Left ventricle myocardium superior (tissue), 1 donor: ENCODE measurements around the gene SPACDR. TPM values are rescaled to one million over a fixed set of nuclear protein-coding genes. Genes with fewer than 3 reads are reported as not detected.
A peak's percentile ranks its signal among the peaks of the same experiment; 100 is the strongest.

Experiments used
- ATAC-seq: fragments of 200-7000 bp; cut with Tn5 transposase; one replicate; pipeline ENCODE4 v1.9.1; 2020; ENCODE audit warnings: mild to moderate bottlenecking, moderate library complexity
- DNase-seq: peaks from one replicate; pipeline ENCODE4 v3.0.0-alpha.2; 2020
- intact Hi-C: fragments of 100-400 bp; cut with micrococcal nuclease; formaldehyde crosslinking; loops from one replicate; pipeline ENCODE4 v1.11.0; 2022
- total RNA-seq: library from RNA; stranded (reverse); fragmentation: NEBNext Ultra II Directional; extraction: Animal tissue kit (Norgen Biotek cat#: 25700); gene quantifications from one replicate; pipeline ENCODE4 v1.2.1, GENCODE V29; 2021
- donor health status: DM: no; HTN: yes; CAD: no; lungs with severe emphysema.

The SPACDR gene
- total RNA-seq, 1 donor from 2014 or later: 0.32 TPM

- DNase-seq (peak; percentile 97), ATAC-seq (peak; percentile 73)
- intact Hi-C loops: no loop called here
Observed at GRCh38 chr7:100428199-100428966, 35.7 kb downstream of the SPACDR start, which contains the start of gene ZCWPW1. Gene ZCWPW1 (minus strand): TSS chr7:100428703. CDS start chr7:100420649, 8,054 bp downstream.

- intact Hi-C loops: no loop called here
- DNase-seq (peak; percentile 39), ATAC-seq (no peak)
Observed at GRCh38 chr7:100427762-100428198, 36.3 kb downstream of the SPACDR start.

GRCh38 chr7:100426516-100426915, 37.5 kb downstream of the SPACDR start:
- intact Hi-C loops: no loop called here
- DNase-seq (no peak), ATAC-seq (no peak)

DNA sequence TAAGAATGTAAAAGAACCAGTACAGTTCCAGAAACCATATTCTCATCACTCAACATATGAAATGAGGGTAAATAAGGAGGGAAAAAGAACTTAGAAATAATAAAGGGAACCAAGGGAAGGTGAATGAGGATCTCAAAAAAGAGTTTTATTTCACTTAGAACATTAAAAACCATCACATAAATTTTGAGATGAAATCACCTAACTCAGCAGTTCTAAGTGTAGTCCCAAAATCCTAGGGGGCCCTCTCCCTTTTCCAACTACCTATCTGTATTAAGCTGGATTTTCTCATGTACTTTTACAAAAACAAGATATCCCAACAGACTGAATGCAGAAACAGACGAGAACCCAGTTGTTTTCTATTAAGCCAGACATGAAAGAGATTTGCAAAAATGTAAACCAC, 38.7 kb downstream of the SPACDR start:
- ATAC-seq (no peak), DNase-seq (no peak)
- intact Hi-C loops: no loop called here

DNA sequence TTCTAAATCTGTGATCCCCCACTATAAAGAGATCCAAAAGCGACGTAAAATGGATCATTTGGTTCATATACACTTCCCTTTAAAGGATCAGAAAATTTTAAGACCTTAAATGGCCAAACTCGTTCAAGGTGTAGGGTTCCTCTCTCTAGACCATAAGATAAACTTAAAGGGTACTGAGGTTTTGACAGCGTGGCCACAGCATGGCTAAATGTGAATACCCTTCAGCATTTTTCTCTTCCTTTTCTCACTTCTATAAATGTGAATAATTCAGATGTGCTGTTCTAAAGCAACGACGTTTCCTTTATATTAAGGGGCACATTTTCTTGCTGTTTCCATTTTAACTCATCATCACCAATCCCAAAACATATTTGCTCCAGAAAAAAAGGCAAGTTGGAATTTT, 40.7 kb downstream of the SPACDR start:
- ATAC-seq (no peak), DNase-seq (no peak)
- intact Hi-C loops: no loop called here

GRCh38 chr7:100419660-100420226, 44.3 kb downstream of the SPACDR start:
- intact Hi-C loops: no loop called here
- DNase-seq (no peak), ATAC-seq (no peak)

DNA sequence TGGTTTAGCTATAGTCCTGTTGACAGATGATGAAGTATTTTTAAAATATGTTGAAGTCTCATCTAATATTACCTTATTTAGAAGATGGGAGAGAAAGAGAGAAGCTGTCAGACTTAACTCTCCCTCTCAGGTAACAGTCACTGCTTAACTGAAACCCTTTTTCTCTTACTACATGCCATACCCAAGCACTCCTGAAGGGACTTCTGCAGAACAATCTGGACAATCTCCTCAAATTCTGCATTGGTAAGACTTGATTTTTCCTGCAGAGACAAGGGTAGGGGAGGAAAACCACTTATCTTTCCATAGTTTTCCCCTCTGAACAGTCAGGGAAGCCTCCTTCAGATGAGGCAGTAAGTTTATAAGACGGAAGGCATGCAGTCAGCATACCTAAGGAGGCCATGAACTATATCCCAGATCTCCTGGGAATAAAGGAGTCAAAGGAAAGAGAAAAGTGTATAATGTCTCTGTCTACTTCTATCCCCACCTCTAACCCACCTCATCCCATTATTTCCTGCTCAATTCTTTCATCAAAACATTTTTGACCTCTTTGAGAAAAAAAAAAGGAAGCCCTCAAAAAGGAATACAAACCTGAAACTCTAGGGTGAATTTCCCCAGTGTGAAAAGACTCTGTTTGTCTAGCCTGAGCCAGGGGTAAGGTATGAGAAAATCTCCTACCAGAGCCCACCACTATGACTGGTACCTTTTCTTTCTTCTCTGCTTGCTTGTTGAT, 45.0 kb downstream of the SPACDR start:
- ATAC-seq: no peak
- intact Hi-C loops: no loop called here

DNA sequence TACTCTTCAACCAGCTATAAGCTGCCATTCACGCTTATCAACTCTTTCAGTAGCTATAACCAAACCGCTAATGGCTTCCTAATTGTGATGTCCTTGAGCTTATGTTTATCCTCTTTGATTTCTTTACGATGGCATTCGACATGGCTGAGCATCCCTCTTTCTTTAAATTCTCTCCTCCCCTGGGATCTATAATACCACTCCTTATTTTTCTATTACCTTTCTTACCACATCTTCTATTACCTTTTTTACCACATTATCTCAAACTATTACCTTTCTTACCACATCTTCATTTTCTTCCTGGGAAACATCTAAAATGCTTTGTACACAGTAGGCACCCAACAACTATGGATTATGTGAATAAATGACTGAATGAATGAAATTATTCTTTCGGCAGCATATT, 48.6 kb downstream of the SPACDR start:
- ATAC-seq (no peak), DNase-seq (no peak)
- intact Hi-C loops: no loop called here

More for the DNA sequence above, 45.0 kb downstream of the SPACDR start:
- no peak for DNase-seq

DNA sequence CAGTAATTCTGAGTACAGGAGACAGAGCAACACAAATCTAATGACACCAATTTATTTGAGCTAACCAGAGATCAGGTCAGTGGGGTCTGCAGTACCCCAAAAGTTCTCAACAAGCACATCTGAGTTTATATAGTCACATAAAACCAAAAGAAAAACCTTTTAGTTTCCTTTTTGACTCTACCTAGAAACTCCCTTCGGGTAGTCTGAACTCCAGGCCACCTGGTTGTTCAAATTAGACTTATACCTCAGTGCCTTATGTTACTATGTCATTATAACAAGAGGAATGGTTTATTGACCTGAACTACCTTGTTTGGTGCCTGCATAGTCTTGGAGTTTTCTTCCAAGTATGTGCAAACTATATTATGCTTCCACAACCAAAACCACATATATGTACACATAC, 50.2 kb downstream of the SPACDR start:
- DNase-seq (no peak), ATAC-seq (no peak)
- intact Hi-C loops: no loop called here

DNA sequence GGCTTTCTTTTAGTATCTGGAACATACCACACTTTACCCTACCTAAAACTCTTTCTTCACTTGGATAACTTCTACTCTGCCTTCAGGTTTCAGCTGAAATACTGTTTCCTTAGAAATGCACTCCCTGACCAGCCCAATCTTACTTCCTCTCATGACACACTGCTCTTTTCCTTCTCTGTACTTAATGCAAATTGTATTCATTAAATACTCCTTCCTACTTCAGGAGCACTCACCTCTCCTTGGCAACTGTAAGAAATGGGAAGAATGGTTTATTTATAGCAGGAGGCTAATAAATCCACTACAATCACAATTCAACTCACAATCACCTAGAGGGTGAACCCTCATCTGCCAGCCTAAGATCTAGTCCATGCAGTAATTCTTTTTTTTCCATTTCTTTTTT, 50.7 kb downstream of the SPACDR start:
- intact Hi-C loops: no loop called here
- ATAC-seq: no peak
- no peak for DNase-seq

DNA sequence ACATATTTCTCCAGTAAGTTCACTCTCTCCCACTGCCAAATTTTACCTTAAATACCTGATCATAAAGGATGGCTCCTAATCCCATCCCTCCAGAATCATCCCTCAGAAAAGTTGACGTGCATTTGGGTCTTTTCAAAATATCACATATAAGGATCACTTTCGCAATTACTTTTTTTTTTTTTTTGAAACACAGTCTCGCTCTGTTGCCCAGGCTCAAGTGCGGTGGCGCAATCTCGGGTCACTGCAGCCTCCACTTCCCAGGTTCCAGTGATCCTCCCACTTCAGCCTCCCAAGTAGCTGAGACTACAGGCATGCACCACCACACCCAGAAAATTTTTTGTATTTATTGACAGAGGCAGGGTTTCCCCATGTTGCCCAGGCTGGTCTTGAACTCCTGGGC, 53.0 kb downstream of the SPACDR start:
- intact Hi-C loops: no loop called here
- ATAC-seq: no peak
- no peak for DNase-seq

DNA sequence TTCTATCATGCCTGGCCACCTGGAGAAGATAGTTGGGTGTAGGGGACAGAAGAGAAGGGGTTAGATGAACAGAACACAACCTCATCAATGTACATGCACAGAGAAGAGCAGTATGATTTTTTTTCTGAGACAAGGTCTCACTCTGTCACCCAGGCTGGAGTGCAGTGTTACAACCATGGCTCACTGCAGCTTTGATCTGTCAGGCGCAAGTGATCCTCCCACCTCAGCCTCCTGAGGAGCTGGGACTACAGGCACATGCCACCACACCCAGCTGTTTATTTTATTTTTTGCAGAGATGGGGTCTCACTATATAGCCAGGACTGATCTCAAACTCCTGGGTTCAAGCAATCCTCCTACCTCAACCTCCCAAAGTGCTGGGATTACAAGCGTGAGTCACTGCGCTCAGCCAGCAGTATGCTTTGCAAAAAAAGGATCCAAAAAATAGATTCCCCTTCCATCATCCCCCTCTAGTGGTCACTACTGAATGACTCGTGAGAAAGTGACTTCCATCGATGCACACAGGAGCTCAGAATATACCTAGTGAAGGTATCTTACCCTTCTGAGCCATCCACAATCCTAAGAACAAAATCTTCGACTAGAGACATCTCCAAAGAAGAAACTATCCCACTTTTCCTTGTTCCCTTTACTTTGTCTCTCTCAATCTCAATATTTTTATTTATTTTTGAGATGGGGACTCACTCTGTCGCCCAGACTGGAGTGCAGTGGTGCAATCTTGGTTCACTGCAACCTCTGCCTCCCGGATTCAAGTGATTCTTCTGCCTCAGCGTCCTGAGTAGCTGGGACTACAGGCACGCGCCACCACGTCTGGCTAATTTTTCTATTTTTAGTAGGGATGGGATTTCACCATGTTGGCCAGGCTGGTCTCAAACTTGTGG, 56.5 kb downstream of the SPACDR start:
- DNase-seq (no peak), ATAC-seq (peak; percentile 67)
- intact Hi-C loops: no loop called here

DNA sequence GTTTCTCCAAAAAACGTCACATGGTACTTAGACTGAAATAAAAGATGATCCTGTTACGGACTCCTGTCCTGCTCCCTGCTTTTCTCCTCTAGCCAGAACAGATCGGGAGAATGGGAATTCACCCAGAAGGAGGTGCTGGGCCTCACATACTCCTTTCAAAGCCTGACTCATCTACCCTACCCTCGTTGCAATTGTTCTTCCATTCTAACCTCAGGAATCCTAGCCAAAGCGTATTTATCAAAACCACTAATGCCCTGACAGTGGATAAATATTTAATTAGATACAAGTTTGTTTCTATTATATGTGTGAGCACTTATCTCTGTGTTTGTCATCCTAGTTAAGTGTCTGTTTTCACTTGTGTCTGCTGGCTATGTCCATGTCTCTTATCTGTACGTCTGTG, 57.3 kb downstream of the SPACDR start:
- intact Hi-C loops: no loop called here

More for the DNA sequence above, 57.3 kb downstream of the SPACDR start:
- DNase-seq (no peak), ATAC-seq (no peak)

Other genes with a start within 250 kb of the SPACDR start
- not detected for gene PVRIG, start 244.3 kb downstream of the SPACDR start, total RNA-seq
- gene SPDYE3, start 156.6 kb downstream of the SPACDR start, total RNA-seq: not detected
- 10.9 TPM for gene PILRB, start 106.1 kb downstream of the SPACDR start, total RNA-seq
- 3.2 TPM for gene PILRA, start 90.8 kb downstream of the SPACDR start, total RNA-seq
- gene ZCWPW1, start 35.6 kb downstream of the SPACDR start, total RNA-seq: 4.2 TPM
- gene MEPCE, start 34.4 kb downstream of the SPACDR start, total RNA-seq: 25.8 TPM
- 10.3 TPM for gene PPP1R35, start 27.8 kb downstream of the SPACDR start, total RNA-seq
- gene TSC22D4, start 15.0 kb upstream of the SPACDR start, total RNA-seq: 51.1 TPM
- gene NYAP1, start 19.7 kb upstream of the SPACDR start, total RNA-seq: 0.32 TPM
- 24.7 TPM for gene AGFG2, start 74.9 kb upstream of the SPACDR start, total RNA-seq
- 0.77 TPM for gene SAP25, start 109.6 kb upstream of the SPACDR start, total RNA-seq
- gene LRCH4, start 121.9 kb upstream of the SPACDR start, total RNA-seq: 27.3 TPM
- gene FBXO24, start 122.1 kb upstream of the SPACDR start, total RNA-seq: 0.77 TPM
- 40.4 TPM for gene PCOLCE, start 138.1 kb upstream of the SPACDR start, total RNA-seq
- gene MOSPD3, start 148.3 kb upstream of the SPACDR start, total RNA-seq: 9.1 TPM
- not detected for gene TFR2, start 177.3 kb upstream of the SPACDR start, total RNA-seq
- not detected for gene ACTL6B, start 192.2 kb upstream of the SPACDR start, total RNA-seq
- gene GNB2, start 209.5 kb upstream of the SPACDR start, total RNA-seq: 112 TPM
- gene GIGYF1, start 230.0 kb upstream of the SPACDR start, total RNA-seq: 29.4 TPM
- gene POP7, start 241.9 kb upstream of the SPACDR start, total RNA-seq: 30.0 TPM